ENCODE measurements around the gene TDRD9.

Gene TDRD9

GRCh38 chr14:104066279-104066678, 138.0 kb downstream of the TDRD9 start:
- no peak for DNase-seq

GRCh38 chr14:104066719-104067295, 138.6 kb downstream of the TDRD9 start:
- no peak for DNase-seq

DNA sequence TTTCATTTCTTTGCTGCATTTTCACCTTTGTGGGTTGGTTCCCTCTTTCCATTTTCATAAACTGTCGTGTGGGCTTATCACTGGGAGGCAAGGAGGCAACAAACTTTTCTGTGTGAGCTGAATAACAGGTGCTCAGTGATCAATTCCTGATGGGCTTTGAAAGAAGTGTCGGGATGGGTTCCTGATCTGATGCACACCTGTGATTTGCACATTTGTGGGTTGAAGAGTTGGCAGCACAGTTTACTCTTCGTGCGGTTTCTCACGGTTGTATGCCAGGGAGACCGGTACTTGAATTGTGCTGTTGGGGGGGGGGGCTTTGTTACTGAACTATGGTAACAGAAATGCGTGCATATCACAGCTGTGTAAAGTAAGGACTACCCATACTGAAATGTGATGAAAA, 141.3 kb downstream of the TDRD9 start:
- no peak for DNase-seq

GRCh38 chr14:104072586-104072985, 144.3 kb downstream of the TDRD9 start:
- no peak for DNase-seq

DNA sequence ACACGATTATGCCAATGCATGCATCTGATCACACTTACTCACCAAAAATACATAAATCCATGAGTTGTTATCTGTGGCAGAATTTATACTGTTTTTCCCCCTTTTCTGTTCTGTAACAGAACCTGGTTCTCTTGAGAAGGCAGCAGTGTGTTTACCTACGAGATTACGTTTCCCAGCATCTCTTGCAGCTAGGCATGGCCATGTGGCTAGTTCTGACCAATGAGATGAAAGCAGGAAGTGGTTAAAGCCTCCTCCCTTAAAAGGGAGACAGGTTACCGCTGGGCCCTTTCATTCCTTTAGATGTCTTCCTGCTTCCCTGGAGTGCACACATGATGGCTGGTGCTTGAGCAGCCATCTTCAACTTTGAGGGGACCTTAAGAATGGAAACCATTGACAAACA, 145.5 kb downstream of the TDRD9 start:
- no peak for DNase-seq

DNA sequence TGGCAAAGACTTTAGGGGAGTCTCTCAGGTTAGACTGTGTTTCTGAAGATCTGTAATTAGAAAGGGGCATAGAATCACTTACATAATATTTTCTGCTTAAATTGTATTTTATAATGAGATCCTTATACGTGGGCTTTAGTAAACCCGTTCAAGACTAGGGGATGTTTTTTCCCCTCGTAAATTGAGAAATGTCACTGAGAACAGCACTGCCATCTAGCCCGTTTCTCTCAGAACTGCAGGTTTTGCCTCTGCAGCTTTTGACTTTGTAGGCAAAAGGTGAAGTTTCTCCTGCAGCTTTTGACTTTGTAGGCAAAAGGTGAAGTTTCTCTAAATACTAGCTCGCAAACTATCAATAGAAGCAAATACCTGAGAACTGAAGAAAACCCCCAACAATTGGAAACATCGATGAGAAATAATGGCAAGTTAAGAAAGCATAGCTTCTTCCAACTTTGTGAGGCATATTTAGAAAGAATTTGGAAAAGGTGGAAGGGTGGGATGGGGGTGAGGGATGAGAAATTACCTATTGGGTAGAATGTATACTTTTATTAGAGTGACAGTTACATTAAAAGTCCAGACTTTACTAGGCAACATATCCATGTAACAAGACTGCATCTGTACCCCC, 147.4 kb downstream of the TDRD9 start:
- DNase-seq: peak in 1 of 51 donors; percentile 4

DNA sequence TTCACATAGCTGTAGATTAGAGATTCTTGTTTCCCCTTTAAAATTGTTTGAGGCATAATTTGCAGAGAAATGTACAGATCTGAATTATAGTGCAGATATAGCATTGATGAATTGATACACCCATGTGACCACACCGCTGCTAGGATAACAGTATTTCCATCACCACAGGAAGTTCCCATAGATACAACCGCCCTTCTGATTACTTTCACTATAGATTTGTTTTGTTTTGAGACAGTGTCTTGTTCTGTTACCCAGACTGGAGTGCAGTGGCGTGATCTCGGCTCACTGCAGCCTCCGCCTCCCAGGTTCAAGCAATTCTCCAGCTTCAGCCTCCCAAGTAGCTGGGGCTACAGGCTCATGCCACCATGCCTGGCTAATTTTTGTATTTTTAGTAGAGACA, 148.5 kb downstream of the TDRD9 start:
- DNase-seq: no peak

- DNase-seq: peak in 46 of 51 donors; percentile 14 to 86 (median 71)
Observed at GRCh38 chr14:104078031-104078455, 149.8 kb downstream of the TDRD9 start.

- no peak for DNase-seq
Observed at GRCh38 chr14:104080376-104081260, 152.4 kb downstream of the TDRD9 start.

DNA sequence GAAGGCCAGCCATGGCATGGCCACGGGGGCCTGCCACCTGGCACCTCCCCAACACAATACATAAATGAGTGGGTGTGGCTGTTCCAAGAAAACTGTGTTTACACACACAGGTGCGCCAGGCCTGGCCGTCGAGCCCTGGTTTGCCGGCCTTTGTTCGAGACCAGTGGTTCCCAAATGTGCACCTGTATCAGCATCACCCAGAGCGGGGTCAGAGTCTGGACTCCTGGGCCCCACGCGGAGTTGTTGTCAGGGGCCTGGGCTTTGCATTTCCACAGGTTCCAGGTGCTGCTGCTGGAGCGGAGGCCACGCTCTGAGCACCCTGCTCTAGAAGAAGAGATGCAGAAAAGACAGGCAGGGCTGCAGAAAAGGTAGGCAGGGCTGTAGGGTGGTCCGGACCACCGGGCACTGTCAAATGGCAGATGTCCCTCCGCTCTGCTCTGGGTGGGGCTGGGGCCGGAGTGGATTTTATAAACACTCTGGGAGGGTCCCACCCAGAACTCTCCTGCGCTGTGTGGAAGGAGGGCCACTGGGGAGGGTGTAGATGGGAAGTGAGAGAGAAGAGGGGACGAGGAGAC, 153.1 kb downstream of the TDRD9 start:
- DNase-seq: no peak

- DNase-seq: no peak
Observed at GRCh38 chr14:104081951-104082464, 153.8 kb downstream of the TDRD9 start.

DNA sequence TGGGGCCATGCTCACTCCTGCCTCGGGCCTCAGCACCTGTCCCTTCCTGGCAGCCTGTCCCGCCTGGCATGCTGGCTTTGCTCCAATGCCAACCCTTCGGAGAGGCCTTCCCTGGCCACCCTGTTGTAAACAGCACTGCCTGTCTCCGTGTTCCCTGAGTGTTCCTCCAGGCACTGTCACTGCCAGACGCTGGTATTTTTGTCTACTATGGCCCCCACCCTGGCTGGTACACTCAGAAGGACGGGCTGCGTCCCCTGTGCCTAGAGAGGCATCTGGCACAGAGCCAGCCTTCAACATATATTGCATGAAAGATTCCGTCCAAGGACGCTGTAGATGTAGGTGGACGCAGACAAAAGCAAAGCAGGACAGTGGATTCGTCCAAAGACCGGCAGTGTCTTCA, 154.6 kb downstream of the TDRD9 start:
- DNase-seq: no peak

DNA sequence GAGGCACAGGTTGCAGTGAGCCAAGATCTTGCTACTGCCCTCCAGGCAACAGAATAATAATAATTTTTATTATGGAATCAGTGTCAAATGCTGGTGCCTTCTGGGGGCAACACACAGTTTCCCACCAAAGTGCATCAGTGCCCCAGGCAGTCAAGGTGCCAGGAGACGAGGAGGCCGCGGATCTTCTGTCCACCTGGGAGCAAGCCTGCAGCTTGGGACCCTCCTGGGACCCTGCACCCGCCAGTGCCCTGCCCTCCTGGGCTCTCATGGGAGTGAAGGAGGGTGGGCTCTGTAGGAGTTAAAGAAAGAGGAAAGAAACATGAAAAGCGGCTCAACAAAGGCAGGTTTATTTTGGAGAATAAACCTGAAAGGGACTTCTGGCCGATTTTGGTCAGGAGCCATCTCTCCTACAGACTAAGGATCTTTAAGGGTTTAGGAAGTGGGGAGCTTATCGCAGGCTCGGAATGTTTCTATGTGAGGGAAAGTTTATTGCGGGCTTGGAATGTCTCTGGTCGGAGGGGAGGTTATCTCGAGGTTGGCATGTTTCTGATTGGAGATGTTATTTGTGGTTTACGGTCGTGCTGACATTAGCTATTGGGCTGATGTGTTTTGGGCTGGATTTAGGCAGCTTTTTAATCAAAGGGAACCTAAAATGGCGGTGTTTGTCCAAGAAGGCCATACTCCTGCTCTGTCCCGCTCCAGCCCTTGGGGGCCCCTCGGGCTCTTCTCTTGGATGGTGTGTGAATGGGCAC, 156.2 kb downstream of the TDRD9 start:
- DNase-seq: no peak

GRCh38 chr14:104085032-104085888, 157.0 kb downstream of the TDRD9 start, which contains the start of gene ASPG:
TSS of gene ASPG (plus strand) at chr14:104085700. CDS start at chr14:104085771, 71 bp downstream.
- peak in 1 of 51 donors; percentile 16 for DNase-seq

GRCh38 chr14:104085889-104086201, 157.6 kb downstream of the TDRD9 start:
- DNase-seq: no peak

DNA sequence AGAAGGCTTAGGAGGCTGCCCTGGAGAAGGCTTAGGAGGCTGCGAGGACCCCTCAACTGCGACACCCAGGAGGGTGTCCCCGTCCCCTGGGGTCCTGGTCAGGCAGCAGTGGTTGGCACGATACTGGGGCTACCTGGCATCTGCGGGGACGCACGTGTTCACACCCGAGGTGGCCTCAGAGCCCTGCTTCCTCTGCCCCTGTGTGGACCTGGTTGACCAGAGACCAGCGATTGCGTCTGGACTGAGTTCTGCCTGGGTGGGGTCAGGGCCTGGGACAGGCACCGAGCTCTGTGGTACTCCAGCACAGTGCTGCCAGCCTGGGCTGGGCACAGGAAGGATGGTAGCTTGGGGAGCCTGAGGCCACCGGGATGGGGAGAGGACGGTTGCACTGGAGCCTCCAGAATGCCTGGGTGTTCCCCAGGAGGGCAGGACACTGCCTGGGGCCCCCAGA, 158.0 kb downstream of the TDRD9 start:
- no peak for DNase-seq

- no peak for DNase-seq
Observed at GRCh38 chr14:104086661-104087461, 158.6 kb downstream of the TDRD9 start.

DNA sequence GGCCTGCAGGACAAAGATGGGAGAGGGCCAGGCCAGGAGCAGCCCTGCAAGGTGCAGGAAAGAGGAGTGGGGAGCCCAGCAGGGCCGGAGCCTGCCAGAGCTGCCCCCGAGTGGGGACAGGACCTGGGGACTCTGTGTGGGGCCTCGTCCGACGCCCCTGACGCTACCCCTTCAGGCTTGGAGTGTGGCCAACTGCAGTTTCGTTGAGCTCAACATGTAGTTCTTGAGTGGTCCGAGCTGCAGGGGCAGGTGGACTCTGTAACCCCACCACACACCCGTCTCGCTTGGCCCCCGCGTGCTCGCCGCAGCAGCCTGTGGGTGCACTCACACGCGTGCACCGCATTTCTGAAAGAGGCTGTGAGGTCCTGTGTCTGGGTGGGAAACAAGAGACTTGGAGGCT, 159.2 kb downstream of the TDRD9 start:
- DNase-seq: no peak

Data from hypothalamus (tissue), 51 donors.